HG03097 (cell line): Measurements from ENCODE around the gene CLEC2D.
A peak's percentile ranks its signal among the peaks of the same experiment; 100 is the strongest.
"Not testable (repeated sequence)": the region's sequence is repeated elsewhere in the genome, so short reads cannot be mapped to it uniquely, and the experiment has no call there.

Experiments
- ATAC-seq: cut with Tn5 transposase; IDR thresholded peaks from one replicate; pipeline ENCODE4 v1.9.1; 2021; ENCODE audit not compliant: unreplicated experiment, low FRiP score

Gene CLEC2D

GRCh38 chr12:9698681-9699080 lies 29.2 kb downstream of the CLEC2D start:
- no peak for ATAC-seq

DNA sequence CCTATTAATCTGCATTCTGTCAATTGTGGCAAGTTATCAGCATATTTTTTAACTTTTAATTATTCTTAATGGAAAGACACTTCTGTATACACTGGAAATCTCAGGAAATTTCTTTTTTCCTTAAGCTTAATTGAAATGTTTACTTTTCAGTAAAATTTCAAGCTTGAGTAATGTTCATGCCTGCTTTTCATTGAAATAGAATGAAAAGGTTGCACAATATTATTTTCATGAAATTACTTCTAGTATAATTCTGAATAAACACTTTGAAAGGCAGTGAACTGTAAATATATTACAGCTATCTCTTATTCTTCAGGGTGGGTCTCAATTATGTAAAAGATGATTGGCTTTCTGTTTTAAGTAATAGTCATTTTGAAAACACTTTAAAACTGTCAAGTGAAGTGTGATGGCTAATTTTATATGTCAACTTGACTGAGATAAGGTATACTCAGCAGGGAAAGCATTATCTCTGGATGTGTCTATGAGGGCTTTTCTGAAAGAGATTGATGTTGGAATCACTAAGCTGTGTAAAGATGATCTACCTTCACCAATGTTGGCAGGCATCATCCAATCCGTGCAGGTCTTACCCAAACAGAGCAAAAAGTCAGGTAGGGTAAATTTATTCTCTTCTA lies 29.9 kb downstream of the CLEC2D start:
- ATAC-seq, result no peak

DNA sequence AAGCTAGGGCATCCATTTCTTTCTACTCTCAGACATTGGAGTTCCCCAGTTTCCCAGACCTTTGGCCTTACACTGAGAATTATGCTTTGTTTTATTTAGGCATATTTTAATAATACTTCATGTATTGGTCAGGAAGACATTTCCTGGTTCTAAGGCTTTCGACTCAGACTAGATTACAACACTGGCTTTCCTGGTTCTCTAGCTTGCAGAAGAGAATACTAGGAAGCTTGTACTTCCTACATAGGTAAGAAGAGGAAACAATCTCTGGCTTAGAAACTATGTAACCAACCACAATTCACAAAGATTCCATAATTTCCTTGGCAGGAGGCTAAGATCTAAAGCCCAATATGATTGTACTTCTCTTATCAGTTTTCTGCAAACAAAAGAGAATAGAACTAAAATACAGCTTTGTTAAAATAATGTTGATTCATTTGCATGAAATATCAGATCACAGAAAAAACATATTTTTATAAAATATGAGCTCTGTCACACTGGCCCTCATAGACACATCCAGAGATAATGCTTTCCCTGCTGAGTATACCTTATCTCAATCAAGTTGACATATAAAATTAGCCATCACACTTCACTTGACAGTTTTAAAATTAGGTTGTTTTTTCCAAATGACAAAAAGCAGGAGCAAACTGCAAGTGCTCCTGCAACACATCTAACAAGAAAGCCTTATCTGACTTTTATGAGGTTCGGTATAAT lies 30.5 kb downstream of the CLEC2D start:
- no peak for ATAC-seq

DNA sequence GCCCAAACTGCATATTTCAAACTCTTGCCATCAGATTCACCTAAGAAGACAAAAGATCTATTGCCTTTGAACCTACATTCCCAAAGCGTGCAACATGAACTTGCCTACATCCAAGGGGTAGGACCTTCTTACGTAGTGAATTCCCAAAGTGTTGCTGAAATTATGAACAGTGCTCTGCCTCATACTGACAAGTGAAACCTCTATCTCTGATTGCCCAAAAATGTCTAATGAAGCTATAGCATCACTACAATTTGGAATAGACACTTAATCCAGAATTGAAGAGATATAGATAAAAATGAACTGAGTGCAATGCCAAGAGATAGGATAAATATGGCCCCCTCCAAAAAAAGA lies 31.1 kb downstream of the CLEC2D start:
- ATAC-seq, result no peak

- ATAC-seq, result no peak
Observed at GRCh38 chr12:9701380-9702154, 32.1 kb downstream of the CLEC2D start.

DNA sequence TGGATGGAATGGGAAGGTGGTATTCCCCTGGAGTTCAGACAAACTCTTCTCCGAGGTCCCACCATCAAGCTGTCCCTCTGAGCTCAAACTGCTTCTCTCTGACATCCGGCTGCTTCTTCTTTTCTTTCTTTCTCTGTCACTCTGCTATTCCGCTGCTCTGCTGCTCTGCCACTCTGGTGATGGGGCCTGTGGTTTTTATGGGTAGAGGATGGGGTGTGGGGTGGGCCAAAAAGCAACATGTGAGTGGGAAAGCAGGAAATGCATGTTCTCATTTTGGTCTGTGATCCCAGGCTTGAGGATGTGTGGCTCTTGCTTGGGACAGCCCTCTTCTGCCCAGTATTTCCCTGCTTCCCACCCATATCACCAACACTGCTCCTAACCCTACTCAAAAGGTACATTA lies 32.7 kb downstream of the CLEC2D start:
- ATAC-seq, result no peak

DNA sequence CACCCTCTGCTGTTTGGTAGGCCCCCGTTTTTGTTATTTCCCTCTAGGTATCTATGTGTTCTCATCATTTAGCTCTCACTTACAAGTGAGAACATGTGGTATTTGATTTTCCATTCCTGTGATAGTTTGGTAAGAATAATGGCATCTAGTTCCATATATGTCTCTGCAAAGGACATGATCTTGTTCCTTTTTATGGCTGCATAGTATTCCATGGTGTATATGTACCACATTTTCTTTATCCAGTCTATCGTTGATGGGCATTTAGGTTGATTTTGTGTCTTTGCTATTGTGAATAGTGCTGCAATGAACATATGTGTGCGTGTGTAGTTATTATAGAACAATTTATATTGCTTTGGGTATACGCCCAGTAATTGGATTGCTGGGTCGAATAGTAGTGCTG lies 35.0 kb downstream of the CLEC2D start:
- ATAC-seq, result not testable (repeated sequence)

GRCh38 chr12:9706086-9706685 lies 36.7 kb downstream of the CLEC2D start:
- ATAC-seq, result no peak

DNA sequence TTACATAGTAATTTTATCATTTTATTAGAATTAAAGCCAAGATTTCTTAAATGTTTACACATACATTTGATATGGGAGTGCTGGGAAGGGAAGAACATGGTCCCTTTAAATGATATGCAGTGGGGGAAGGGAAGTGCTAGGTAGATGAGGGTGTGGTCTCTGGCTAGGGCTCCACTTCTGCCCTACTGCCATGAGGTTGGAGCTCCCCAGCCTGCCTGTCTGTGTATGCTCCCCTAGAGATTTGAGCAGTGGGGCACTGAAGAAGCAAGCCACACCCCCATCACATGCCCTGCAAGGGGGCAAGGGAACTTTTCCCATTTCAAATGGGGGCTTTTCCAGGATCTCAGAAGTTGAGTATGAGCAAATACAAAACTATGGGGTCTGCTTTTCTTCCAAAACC lies 37.8 kb downstream of the CLEC2D start:
- ATAC-seq, result no peak

DNA sequence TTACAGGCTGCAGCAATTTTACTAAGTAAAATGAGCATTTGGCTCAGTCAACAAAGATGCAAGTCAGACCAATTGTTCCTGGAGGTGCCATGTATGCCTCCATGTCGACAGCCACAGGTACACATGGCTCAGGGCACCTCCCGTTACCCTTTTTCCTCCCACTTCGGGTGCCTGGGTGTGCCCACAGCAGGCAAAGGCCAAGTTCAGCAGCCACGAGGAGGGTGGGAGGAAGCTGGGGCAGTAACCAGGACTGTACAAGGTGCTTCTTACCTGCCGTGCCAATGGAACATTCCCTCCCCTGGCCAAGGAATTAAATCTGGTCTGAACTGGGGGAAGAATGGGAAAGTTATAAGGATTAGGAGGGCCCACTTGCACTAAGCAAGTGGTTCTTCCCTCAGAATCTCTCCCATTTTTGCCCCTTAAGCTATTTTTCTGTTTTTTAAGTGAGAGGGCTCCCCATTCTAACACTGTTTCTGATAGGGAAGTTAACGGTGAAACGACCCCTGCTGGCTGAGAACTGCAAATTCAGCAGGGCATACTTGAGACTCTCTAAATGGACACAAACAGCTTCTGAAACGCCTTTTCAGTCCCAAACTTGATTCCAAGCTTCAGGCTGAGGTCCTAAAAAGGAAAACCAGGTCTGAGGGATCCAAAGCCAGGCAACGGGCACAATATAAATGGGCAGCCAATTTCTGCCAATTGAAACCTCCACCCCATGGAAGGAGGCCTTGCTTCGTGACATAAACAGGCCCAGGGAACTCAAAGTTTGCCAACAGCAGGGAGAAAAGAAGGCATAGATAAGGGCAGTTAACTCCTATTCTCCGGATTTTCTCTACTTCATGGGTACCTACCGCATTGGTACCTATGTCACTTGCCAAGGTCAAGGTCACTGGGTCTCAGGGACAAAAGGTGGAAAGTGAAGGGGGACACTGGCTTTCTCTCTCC lies 38.6 kb downstream of the CLEC2D start:
- ATAC-seq, result no peak

DNA sequence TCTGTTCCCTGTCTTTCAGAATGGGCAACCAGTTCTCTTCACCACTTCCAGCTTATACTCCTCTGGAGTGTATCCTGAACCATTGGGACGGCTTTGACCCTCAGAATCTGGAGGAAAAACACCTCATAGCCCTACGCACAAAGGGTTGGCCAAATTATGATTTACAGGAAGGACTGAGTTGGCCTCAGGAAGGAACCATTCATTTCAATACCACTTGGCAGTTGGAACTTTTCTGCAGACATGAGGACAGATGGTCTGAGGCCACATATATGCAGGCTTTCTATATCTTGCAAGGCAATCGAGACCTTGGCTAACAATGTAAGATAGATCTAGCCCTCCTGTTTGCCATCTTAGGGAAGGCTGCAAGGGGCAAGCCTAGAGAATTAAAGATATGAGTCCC lies 39.3 kb downstream of the CLEC2D start:
- ATAC-seq, result no peak

- ATAC-seq, result no peak
Observed at GRCh38 chr12:9710584-9711375, 41.3 kb downstream of the CLEC2D start.

GRCh38 chr12:9711664-9712063 lies 42.2 kb downstream of the CLEC2D start:
- ATAC-seq, result no peak

DNA sequence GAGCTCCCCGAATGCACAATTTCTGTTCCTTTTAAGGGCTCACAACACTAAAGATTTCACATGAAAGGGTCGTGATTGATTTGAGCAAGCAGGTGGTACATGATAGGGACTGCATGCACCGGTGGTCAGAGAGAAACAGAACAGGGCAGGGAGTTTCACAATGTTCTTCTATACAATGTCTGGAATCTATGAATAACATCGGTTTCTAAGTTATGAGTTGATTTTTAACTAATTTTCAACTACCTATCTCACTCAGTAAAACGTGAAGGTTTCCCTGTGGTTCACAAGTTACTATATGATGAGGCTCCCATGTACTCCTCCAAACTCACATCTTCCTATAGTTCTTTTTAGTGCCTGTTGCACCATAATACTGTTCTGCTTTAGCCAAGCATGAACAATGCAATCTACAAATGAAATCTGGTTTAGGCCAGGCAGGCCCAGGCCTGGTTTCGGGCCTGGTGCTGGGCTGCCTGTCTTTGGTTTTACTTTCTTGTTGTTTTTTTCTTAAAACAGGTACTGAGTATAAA lies 43.6 kb downstream of the CLEC2D start:
- ATAC-seq, result peak; percentile 73

DNA sequence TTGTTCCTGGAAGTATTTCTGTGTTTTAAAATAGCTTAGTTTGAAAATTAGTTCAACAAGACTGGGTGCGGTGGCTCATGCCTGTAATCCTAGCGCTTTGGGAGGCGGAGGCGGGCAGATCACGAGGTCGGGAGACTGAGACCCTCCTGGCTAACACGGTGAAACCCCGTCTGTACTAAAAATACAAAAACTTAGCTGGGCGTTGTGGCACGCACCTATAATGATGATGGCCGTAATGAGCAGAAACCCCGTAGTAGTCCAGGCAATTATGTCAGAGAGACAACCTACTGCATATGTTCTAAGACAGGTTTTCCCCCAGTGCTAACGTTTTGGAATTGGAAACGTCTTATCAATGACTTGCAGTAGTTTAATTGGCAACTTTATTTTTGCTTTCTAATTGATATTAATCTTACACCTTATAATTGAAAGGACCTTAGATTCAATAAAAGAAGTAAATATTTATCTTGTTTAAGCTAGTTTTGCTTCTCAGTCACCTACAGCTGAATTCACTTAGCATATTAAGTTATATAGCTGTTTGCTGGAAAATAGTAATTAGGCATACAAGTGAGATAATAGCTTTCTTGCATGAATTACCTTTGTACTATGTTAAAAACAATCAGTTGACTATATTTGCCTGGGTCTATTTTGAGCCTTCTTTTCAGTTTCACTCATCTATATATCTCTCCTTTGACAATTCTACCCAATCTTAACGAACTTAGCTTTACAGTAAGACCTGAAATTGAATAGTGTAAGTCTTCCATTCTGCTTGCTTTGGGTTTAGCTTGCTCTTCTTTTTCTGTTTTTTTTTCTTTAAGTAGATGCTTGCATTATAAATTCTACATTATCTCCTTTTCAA lies 47.8 kb downstream of the CLEC2D start:
- no peak for ATAC-seq

DNA sequence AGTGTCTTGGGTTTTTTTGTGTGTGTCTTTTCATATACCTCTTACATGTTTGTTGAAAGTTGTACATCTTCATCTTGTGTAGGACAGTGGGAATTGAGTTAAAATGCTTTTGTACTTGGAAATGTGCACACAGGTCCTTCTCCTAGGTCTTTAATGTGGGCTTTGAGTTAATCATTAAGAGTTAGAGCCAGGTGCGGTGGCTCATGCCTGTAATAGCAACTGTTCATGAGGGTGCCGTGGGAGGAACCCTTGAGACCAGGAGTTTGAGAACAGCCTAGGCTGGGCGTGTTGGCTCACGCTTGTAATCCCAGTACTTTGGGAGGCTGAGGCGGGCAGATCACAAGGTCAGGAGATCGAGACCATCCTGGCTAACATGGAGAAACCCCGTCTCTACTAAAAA lies 49.5 kb downstream of the CLEC2D start:
- no peak for ATAC-seq

DNA sequence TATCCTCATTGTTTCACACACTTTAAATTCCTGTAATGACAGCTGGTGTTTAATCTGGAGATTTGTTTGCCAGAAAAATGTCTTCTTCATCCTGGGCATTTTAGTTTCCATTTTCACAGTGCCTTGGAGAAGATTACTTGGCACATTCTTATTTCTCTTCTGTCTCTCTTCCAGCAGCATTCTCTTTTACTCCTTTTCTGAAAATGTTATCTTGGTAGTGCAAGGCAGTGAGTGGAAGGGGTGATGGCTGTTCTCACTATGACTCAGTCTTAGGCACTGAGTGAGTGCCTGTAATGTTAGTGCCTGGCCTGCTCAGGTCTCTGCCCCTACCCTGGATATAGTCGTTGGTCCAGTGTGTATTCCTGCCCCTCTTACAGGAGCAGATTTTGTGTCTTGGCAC lies 50.3 kb downstream of the CLEC2D start:
- ATAC-seq, result no peak

GRCh38 chr12:9721394-9722092 lies 52.0 kb downstream of the CLEC2D start:
- peak; percentile 28 for ATAC-seq
